GM12892 (cell line): Measurements from ENCODE around the gene TMEM184A. TPM values are rescaled to one million over a fixed set of nuclear protein-coding genes. Genes with fewer than 3 reads are reported as not detected.
A peak's percentile ranks its signal among the peaks of the same experiment; 100 is the strongest.

Experiments
- DNase-seq: peaks from one replicate; pipeline ENCODE4 v3.0.0; 2011; ENCODE audit not compliant: insufficient read length
- FAIRE-seq: peaks from 2 replicates; lab custom pipeline; 2011; peaks lifted over from hg19 to GRCh38; lab: Jason Lieb, UNC
- POLR2A ChIP-seq: IDR thresholded peaks from 2 replicates; pipeline ENCODE4 v1.6.1; 2011; ENCODE audit warnings: low read depth, low read length, control low read depth
- POLR2AphosphoS5 ChIP-seq: IDR thresholded peaks from 2 replicates; pipeline ENCODE4 v1.6.1; 2011; ENCODE audit warnings: low read depth, low read length, control low read depth
- TAF1 ChIP-seq: IDR thresholded peaks from 2 replicates; pipeline ENCODE4 v1.6.1; 2011; ENCODE audit warnings: low read depth, mild to moderate bottlenecking, control low read depth, low read length, borderline replicate concordance
- polyA plus RNA-seq: library from polyadenylated mRNA; unstranded; fragments of >200 nt; gene quantifications from one replicate; pipeline ENCODE4 v1.2.1, GENCODE V29; 2012; ENCODE audit warnings: missing spikeins, inconsistent platforms; ENCODE audit not compliant: missing spikeins

The TMEM184A gene
- 0.13 TPM for polyA plus RNA-seq

DNA sequence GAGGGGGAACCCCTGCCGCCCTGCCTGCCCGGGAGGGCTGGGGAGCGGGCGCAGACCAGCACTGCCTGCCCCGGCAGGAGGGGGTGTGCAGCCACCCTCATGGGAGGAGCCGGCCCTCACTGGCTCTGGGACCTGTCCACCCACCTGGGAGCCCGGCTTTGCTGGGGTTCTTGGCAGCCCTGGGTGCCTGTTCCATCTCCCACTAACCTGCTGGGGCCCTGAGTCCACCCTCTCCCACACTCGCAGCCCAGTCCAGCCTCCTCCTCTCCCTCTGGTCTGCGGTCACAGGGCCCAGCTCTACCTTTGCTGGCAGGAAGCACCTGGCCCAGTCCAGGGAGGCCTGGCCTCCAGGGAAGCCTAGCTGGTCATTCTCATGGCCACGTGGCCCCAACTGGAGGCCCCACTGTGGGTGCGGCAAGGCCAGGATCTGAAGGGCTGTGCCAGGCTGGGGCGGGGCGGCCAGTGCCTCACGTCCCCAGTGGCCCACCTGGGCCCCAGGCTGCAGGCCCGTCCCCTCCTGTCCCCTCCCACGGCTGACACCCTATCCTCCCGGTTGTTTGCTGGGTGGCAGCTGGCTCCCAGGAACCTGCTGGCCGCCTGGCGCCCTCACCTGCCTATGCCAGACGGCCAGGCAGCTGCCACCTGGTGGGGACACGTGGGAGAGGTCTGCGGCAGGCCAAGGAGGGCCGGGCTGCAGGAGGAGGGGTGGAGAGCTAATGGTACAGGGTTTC lies at the start of gene TMEM184A:
TMEM184A (minus strand) TSS at position 393 of the 731 bp plus-strand sequence. CDS start 721 bp downstream, outside the sequence.
- DNase-seq (peak; percentile 79), FAIRE-seq (no peak)
- TF ChIP-seq TAF1: no peak
- TF ChIP-seq POLR2A: no peak
- TF ChIP-seq POLR2AphosphoS5: no peak

DNA sequence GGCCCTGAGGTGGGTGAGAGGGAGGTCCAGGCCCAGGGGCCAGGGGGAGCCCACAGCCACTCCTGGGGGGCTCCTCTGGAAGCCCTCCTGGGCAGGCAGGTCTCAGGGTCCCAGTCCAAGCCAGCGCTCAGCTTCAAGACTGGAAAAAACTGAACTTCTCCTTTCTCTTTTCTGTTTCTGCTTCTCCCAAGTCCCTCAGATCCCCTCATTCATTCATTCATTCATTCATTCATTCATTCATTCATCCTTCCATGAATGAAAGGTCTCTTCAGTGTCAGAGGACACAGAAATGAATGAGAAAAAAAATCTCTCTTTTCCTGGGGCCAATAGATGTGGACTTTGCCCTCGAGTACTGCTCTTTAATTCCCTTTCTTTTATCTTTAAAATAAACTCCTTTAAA lies 48.4 kb upstream of the TMEM184A start:
- TF ChIP-seq POLR2A (no peak), POLR2AphosphoS5 (no peak), TAF1 (no peak)
- FAIRE-seq (no peak), DNase-seq (no peak)

DNA sequence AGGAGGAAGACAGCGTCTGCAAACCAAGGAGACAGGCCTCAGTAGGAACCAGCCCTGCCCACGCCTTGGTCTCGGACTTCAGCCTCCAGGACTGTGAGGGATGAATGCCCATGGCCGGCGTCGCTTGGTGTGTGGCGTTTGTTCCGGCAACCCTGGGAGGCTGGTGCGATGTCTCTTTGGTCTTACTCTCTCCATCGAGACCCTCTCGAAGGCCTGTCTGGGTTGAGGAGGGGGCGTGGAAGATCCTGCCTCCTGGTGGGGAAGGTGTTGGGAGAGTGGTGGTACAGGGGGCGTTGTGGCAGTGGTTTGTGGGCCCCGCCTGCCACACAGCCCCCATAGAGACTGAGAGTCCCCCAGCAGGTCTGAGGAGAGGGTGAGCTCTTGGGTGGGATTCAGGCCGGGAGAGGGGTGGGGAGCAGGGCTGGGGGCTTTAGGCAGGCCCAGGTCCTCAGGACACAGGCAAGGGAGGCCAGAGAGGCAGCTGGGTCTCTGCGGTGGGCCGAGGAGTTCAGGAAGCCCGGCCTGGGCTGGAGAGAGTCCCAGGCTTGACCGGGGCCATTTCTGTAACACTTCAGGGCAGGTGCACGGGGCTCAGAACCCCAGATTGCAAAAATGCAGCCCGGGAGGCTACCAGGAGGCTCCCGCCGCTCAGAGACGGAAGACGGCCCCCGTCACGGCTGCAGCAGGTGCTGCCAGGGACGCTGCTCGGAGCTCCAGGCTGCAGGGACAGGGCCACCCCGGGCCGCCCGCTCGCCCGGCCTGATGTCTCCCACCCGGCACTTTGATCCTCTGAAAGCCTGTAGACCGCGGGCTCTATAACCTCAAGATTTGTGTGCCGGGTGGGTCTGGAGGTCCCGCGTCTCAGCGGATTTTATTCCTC lies 47.6 kb upstream of the TMEM184A start:
- DNase-seq (no peak), FAIRE-seq (no peak)
- TF ChIP-seq POLR2A (no peak), TAF1 (no peak), POLR2AphosphoS5 (no peak)

DNA sequence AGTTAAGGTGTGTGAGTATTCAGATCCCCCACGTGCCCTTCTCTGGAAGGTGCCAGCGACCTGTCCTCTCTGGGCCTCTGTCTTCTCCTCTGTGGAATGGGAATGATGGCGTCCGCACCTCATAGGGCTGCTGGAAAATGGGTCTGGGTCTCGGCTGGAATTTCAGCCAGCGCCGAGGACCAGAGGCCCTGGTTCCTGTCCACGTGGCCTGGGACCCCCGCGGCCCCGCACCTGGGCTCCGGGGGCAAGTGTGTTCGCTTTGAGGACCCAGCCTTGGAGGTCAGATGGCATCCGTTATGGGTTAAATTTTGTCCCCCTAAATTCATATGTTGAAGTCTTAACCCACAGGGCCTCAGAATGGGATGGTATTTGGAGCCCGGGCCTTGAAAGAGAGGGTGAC lies 46.4 kb upstream of the TMEM184A start:
- DNase-seq (no peak), FAIRE-seq (no peak)
- no peak for TF ChIP-seq TAF1
- no peak for TF ChIP-seq POLR2AphosphoS5
- no peak for TF ChIP-seq POLR2A

DNA sequence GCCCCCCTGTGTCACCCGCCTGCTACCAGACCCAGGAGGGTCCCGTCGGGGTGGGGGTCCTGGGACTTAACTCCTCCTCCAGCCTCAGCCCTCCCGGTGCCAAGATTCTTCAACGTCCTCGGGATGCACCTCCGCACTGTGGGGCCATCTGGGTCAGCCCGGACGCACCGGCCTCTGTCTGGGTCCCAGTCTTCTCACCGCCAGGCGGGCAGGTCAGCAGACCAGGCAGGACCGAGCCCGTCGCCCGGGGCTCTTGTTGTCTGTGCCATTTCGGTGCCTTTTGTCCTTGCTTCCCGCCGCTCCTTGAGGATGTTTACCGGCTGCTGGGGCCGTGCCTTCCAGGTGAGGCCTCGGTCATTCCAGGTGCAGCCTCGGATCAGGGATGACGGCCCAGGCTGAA lies 46.0 kb upstream of the TMEM184A start:
- FAIRE-seq (no peak), DNase-seq (no peak)

DNA sequence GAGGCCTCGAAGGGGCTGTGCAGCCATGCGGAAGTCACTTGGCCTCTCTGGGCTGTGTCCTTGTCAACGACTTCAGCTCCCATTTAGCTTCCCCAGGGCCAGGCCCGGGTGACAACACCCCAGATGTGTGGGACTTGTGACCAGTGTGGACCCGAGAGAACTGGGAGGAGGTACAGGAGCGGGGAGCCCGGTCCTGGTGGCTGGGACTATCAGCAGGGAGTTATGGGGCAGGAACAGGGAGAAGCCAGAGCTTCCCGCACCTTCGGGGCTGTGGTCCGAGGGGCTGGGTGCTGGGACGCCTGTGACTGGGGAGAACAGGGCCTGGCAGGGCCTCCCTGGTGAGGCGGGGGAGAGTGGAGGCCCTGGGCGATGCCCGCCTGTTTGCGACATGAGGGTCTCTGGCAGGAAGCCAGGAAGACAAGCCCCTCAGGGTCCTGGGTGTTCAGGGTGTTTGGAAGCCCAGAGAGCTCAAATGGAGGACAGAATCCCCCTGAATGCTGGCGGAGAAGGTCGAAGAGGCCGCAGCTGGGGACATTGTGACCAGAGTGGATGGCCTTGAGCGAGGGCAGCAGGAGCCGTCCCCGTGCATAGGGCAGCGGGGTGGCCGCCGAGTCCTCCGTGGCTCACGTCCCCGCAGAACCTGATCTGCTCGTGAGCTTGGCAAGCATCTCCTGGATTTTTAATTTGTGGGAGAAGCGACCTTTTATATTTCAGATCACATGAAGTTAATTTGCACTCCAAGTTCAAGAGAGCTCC lies 43.8 kb upstream of the TMEM184A start:
- FAIRE-seq (no peak), DNase-seq (no peak)
- TF ChIP-seq POLR2AphosphoS5 (no peak), TAF1 (no peak), POLR2A (no peak)

More for the DNA sequence above, 46.0 kb upstream of the TMEM184A start:
- TF ChIP-seq TAF1: no peak
- no peak for TF ChIP-seq POLR2A
- TF ChIP-seq POLR2AphosphoS5: no peak

DNA sequence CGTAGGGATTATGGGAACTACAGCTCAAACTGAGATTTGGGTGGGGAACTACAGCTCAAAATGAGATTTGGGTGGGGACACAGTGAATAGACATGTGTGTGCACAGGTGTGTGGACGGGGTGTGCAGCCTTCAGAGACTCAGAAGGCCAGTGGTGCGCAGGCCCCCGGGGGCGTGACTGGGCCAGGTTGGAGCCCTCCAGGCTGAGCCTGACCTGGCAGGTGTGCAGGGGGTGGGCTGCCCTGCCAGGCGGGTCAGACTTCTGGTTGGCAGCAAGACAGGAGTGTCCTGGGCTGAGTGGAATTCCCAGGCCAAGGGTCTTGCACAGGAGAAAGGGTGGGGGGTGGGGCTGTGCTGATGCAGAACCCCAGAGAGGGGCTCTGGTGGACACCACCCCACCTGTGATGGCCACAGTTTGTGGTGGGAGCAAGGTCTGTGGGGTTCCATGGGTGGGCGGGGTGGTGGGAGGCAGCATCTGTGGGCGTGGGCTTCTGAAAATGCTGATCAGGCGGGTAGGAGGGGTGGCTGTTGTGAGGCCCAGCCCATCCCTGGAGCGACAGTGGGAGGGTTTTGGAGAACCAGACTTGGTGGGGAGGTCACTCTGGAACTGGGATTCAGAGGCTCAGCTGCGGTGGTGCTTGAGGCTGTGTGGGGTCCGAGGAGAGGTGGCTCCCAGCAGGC lies 43.1 kb upstream of the TMEM184A start:
- TF ChIP-seq TAF1 (no peak), POLR2A (no peak), POLR2AphosphoS5 (no peak)
- no peak for DNase-seq
- FAIRE-seq: no peak

DNA sequence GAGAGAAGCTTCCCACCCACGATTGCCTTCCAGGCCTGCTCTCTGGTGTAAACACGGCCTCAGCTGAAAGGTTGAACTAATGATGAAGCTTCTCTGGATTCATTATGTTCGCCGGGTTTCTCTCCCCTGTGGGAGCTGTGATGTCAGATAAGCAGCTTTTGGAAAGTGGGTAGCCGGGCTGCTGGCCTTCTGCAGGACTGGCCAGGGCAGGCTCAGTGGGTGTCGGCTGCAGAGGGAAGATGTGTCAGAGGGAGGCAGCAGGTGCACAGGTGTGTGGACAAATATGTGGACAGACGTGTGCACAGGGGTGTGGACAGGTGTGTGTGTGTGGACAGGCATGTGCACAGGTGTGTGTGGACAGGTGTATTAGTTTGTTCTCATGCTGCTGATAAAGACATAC lies 42.3 kb upstream of the TMEM184A start:
- no peak for TF ChIP-seq POLR2A
- no peak for TF ChIP-seq TAF1
- TF ChIP-seq POLR2AphosphoS5: no peak
- no peak for FAIRE-seq
- DNase-seq: no peak

DNA sequence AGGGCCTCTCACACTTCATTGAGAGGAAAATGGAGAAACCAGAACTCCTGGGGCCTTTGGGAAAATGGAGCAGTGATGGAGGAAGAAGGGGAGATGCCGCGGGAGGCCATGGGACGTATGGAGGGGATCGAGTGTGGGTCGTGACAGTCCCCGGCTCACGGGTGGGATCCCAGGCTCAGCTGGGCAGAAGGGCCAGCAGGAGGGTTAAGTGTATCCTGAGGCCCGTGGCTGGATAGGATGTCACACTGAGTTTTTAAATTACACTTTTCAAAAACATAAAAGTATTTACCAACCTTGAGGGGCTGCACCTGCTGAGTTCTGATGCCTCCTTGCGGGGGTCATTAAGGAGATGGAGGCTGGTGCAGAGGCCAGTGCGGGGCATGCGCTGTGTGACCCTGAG lies 41.8 kb upstream of the TMEM184A start:
- FAIRE-seq (no peak), DNase-seq (no peak)
- TF ChIP-seq POLR2AphosphoS5 (no peak), POLR2A (no peak), TAF1 (no peak)

DNA sequence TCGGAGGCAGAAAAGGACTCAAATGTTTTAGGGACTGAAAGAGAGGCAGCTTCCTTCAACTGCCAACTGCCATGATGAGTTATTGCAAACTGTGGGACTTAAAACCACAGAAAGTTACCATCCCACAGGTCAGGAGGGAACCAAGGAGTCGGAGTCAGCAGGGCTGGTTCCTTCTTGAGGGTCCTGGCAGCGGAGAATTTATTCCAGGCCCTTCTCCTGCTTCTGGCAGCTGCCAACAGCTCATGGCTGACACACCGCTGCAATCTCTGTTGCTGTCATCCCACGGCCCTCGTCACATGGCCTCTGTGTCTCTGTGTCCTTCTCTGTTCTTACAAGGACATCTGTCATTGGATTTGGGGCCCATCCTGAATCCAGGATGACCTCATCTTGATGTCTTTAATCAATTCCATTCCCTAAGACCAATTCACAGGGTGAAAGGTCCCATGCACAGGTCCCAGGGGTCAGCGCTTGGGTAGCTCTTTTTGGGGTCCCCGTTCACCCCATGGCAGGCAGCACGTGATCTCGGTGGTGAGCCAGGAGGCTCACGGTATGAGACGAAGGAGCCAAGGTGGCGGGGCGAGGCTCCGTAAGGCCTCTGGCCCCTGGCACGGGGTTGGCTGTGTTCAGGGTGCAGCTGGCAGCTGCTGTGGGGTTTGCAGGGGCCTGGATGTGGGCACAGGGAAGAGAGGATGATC lies 41.2 kb upstream of the TMEM184A start:
- no peak for TF ChIP-seq POLR2AphosphoS5
- no peak for TF ChIP-seq TAF1
- no peak for TF ChIP-seq POLR2A
- FAIRE-seq (no peak), DNase-seq (no peak)
